ENCODE measurements around the gene GALNT5.

GRCh38 chr2:157250836-157251235 is 6.7 kb upstream of the GALNT5 start:
- TF ChIP-seq ZNF558 (tag by site-specific recombination; IDR thresholded peaks at IDR 0.05): no peak
- no peak for TF ChIP-seq ZNF776 (tag by site-specific recombination; IDR thresholded peaks at IDR 0.05; ENCODE audit: borderline replicate concordance)
- TF ChIP-seq YY1 (tag by site-specific recombination; IDR thresholded peaks at IDR 0.05): no peak
- TF ChIP-seq ZBTB10 (tag by site-specific recombination; IDR thresholded peaks at IDR 0.05): no peak
- no peak for TF ChIP-seq CTCF (tag by site-specific recombination; IDR thresholded peaks at IDR 0.05)
- TF ChIP-seq ZNF510 (tag by site-specific recombination; IDR thresholded peaks at IDR 0.05; ENCODE audit: insufficient replicate concordance): no peak
- TF ChIP-seq ZNF426 (tag by site-specific recombination; IDR thresholded peaks at IDR 0.05): no peak
- TF ChIP-seq ZBTB26 (tag by site-specific recombination; optimal IDR thresholded peaks at IDR 0.05): no peak
- no peak for TF ChIP-seq ZFHX2 (tag by site-specific recombination; conservative IDR thresholded peaks at IDR 0.05)
- no peak for TF ChIP-seq ZNF26 (tag by site-specific recombination; IDR thresholded peaks at IDR 0.05)
- no peak for TF ChIP-seq ZNF335 (tag by site-specific recombination; conservative IDR thresholded peaks at IDR 0.05)
- no peak for TF ChIP-seq ZNF133 (tag by site-specific recombination; IDR thresholded peaks at IDR 0.05)

Data from HEK293 (cell line).